Right atrium auricular region (tissue), 2 donors: ENCODE results near the gene BEST4. TPM values are rescaled to one million over a fixed set of nuclear protein-coding genes. Genes with fewer than 3 reads are reported as not detected.
A peak's percentile ranks its signal among the peaks of the same experiment; 100 is the strongest.
"Not testable (repeated sequence)": the region's sequence is repeated elsewhere in the genome, so short reads cannot be mapped to it uniquely, and the experiment has no call there.

ENCODE experiments used
- DNase-seq: peaks from one replicate; pipeline ENCODE4 v3.0.0-alpha.2; 2019; ENCODE audit warnings: low spot score
- H3K27ac ChIP-seq, 2 donors: fragments of 200-600 bp; sonication (generic); 1 replicate in 1 of 2; 2 replicates in 1 of 2; pipeline ENCODE4 v1.5.1; 2016 to 2019
- H3K27me3 ChIP-seq, 2 donors: fragments of 200-600 bp; sonication (generic); one replicate each; pipeline versions ENCODE4 v1.5.1 to v1.6.0; 2017 to 2019
- H3K36me3 ChIP-seq: fragments of 200-600 bp; sonication (generic); one replicate; pipeline ENCODE4 v1.5.1; 2016
- H3K4me1 ChIP-seq, 2 donors: fragments of 200-600 bp; sonication (generic); one replicate each; pipeline versions ENCODE4 v1.5.1 to v1.6.0; 2017 to 2019
- H3K4me3 ChIP-seq, 2 donors: fragments of 200-600 bp; sonication (generic); 1 replicate in 1 of 2; 2 replicates in 1 of 2; pipeline ENCODE4 v1.5.1; 2017 to 2019; ENCODE audit warnings: mild to moderate bottlenecking in 1 of 2, moderate library complexity in 1 of 2
- H3K9me3 ChIP-seq, 2 donors: fragments of 200-600 bp; sonication (generic); one replicate each; pipeline ENCODE4 v1.5.1; 2019
- CTCF ChIP-seq, 2 donors: fragments of 200-600 bp; sonication (generic); IDR thresholded peaks; one replicate each; pipeline ENCODE4 v1.5.1; 2019; ENCODE audit warnings: antibody characterized with exemption in 2 of 2
- total RNA-seq, 2 donors: library from RNA; depleted of rRNA; stranded (reverse); fragments of >200 nt; gene quantifications; one replicate each; pipeline ENCODE4 v1.1.0, GENCODE V29; 2016

Gene BEST4
- total RNA-seq, 2 donors from 2014 or later = not detected

GRCh38 chr1:44826375-44827196 is 38.6 kb upstream of the BEST4 start:
- DNase-seq = no peak
- no peaks in the 10 kb centered on the region for H3K36me3 ChIP-seq
- TF ChIP-seq CTCF (IDR thresholded peaks at IDR 0.05) = no peak
- H3K27ac ChIP-seq = peak overlapping the region; percentile 42 to 51
- no peaks in the 10 kb centered on the region for H3K9me3 ChIP-seq
- H3K27me3 ChIP-seq = no peaks in the 10 kb centered on the region
- peak overlapping the region in 1 of 2 donors; percentile 27 for H3K4me3 ChIP-seq
- H3K4me1 ChIP-seq = peaks cover 0 to 4% of the 10 kb centered on the region in 2 donors

DNA sequence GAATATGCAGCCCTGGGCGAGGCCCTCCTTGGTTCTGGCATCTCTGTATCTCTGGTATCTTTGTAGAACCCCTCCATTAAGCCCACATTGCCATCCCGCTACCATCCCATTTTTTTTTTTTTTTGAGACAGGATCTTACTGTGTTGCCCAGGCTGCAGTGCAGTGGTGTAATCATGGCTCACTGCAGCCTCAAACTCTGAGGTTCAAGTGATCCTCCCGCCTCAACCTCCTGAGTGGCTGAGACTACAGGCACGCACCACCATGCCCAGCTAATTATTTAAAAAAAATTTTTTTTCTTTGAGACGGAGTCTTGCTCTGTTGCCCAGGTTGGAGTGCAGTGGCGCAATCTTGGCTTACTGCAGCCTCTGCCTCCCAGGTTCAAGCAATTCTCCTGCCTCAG is 36.4 kb upstream of the BEST4 start:
- H3K4me3 ChIP-seq, DNase-seq, H3K9me3 ChIP-seq, H3K36me3 ChIP-seq, H3K27ac ChIP-seq, H3K27me3 ChIP-seq: not testable (repeated sequence)
- H3K4me1 ChIP-seq = peaks cover 0 to 13% of the 10 kb centered on the region in 2 donors

- TF ChIP-seq CTCF (IDR thresholded peaks at IDR 0.05) = no peak
- Histone ChIP-seq H3K9me3 (no peaks in the 10 kb centered on the region), H3K4me1 (peaks cover 0 to 23% of the 10 kb centered on the region in 2 donors), H3K27ac (no peak overlapping the region), H3K4me3 (no peak overlapping the region), H3K27me3 (no peaks in the 10 kb centered on the region), H3K36me3 (no peaks in the 10 kb centered on the region)
- DNase-seq = no peak
These were observed 35.0 kb upstream of the BEST4 start for GRCh38 chr1:44822981-44823451.

DNA sequence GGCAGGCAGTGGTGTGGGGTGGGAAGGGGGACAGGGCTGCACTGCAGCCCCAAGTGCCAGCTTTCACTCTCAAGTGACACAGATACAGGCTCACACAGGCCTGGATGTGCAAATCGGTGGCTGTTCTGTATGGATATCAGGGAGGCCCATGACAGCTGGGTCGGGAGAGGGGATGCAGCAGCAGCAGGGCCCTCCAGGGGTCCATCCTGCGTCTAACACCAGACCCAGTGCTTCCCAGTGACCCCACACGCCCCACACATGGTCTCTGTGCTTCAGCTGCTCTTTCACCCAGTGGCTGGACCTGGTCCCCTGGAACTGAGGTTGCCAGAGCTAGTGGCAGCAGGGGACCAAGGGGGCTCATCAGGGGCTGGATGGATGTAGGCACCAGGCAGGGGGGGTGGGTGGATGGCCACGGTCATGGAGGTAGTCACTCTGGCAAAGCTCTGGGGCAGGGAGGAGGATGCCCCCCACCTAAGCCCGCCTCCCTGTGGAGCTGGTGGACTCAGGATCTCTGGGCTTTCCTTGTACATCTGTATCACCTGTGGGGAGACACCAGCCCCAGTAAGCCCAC is 34.2 kb upstream of the BEST4 start:
- no peak for TF ChIP-seq CTCF (IDR thresholded peaks at IDR 0.05)
- H3K27me3 ChIP-seq = no peaks in the 10 kb centered on the region
- no peaks in the 10 kb centered on the region for H3K9me3 ChIP-seq
- no peak overlapping the region for H3K27ac ChIP-seq
- H3K4me1 ChIP-seq = peaks cover 0 to 23% of the 10 kb centered on the region in 2 donors
- H3K36me3 ChIP-seq = no peaks in the 10 kb centered on the region
- no peak overlapping the region for H3K4me3 ChIP-seq
- no peak for DNase-seq

DNA sequence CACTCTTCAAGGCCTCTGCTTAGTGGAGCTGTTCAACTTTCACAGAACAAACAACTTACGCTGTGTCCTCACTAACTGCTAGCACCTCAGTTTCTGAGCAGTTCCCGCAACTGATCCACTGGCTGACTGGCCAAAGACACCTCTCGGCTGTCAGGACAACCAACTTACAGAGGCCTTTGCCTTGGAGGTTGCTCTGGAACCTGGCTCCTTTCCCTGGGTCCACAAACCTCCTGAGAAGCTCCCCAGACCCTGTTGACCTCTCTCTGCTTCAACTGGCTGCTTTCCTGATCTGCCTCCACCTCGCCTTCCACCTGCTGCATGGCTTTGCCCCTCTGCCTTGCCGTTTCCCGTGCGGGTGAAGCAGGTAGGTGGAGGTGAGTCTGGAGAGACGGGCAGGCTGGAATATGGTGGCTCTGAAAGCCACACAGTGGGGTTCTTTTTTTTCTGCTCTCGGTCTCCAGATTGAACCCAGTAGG is 33.3 kb upstream of the BEST4 start:
- Histone ChIP-seq H3K9me3 (no peaks in the 10 kb centered on the region), H3K36me3 (no peaks in the 10 kb centered on the region), H3K4me1 (peaks cover 0 to 19% of the 10 kb centered on the region in 2 donors), H3K27ac (peak overlapping the region in 1 of 2 donors; percentile 90), H3K4me3 (no peak overlapping the region), H3K27me3 (no peaks in the 10 kb centered on the region)
- DNase-seq = no peak
- no peak for TF ChIP-seq CTCF (IDR thresholded peaks at IDR 0.05)
